ENCODE measurements around the gene CAMK2D. TPM values are rescaled to one million over a fixed set of nuclear protein-coding genes. Genes with fewer than 3 reads are reported as not detected.

CAMK2D gene
- total RNA-seq, 1 experiment from 2014 or later, result 35.8 TPM

DNA sequence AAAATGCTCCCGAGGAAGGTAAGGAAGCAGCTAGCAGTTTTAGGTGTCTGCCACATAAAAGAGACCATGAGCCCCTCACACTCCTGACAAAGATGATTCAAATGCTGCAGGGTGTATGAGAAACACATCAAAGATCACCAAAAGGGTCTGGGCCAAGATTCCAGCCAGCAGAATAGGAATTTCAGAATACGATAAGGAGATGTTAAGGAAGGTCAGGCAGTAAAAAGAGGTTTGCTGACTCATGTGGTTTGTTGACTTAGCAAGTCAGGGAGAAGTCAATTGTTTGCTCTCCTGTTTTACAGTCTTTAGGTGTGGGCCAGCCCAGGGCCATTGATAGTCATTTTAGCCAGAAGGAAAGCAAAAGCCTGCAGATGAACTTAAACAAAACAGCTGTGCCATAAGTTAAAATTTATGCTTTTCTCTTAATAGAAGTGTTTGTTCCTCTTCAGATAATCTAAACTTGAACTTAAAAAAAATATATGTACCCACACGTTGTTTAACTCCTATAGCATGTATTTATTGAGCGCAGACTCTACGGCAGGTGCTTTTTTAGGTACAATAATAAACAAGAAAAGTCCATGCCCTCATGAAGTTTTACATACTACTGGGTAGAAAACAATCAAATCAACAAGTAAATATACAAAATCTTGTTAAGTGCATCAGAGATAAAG, 115.6 kb downstream of the CAMK2D start:
- H3K9me3 ChIP-seq (ENCODE audit: low read depth, low read length, poor library complexity, severe bottlenecking), result no peaks in the 10 kb centered on the region

GRCh38 chr4:113645288-113645687, 116.2 kb downstream of the CAMK2D start:
- TF ChIP-seq EZH2 (IDR thresholded peaks at IDR 0.05; ENCODE audit: borderline replicate concordance, low read depth, low read length, poor library complexity, severe bottlenecking), result no peak
- TF ChIP-seq CTCF (conservative IDR thresholded peaks at IDR 0.05; ENCODE audit: low read depth, low read length), result no peak

More for the DNA sequence above, 115.6 kb downstream of the CAMK2D start:
- CTCF ChIA-PET, result no interaction called here
- Histone ChIP-seq H3K4me3 (ENCODE audit: low read depth, low read length, poor library complexity, severe bottlenecking) (no peak overlapping the region), H3K27me3 (replicated peaks; ENCODE audit: insufficient read depth, low read depth, low read length, poor library complexity) (no peaks in the 10 kb centered on the region), H3K27ac (ENCODE audit: low read depth, low read length, poor library complexity, severe bottlenecking) (no peak overlapping the region), H3K36me3 (ENCODE audit: insufficient read depth, low read length, poor library complexity, severe bottlenecking) (no peaks in the 10 kb centered on the region), H3K4me1 (ENCODE audit: insufficient read depth, low read length, poor library complexity, severe bottlenecking) (peaks cover 14% of the 10 kb centered on the region)
- intact Hi-C loops (cut with micrococcal nuclease; ENCODE audit: unreplicated experiment), result no loop called here
- POLR2A ChIA-PET (ENCODE audit: low non-redundant PET), result no interaction called here
- TF ChIP-seq CTCF (conservative IDR thresholded peaks at IDR 0.05; ENCODE audit: low read depth, low read length) (no peak), EZH2 (IDR thresholded peaks at IDR 0.05; ENCODE audit: borderline replicate concordance, low read depth, low read length, poor library complexity, severe bottlenecking) (no peak)
- no TSS peak for BruUV-seq (replicated peaks)
- no peak for DNase-seq (ENCODE audit: low spot score)

DNA sequence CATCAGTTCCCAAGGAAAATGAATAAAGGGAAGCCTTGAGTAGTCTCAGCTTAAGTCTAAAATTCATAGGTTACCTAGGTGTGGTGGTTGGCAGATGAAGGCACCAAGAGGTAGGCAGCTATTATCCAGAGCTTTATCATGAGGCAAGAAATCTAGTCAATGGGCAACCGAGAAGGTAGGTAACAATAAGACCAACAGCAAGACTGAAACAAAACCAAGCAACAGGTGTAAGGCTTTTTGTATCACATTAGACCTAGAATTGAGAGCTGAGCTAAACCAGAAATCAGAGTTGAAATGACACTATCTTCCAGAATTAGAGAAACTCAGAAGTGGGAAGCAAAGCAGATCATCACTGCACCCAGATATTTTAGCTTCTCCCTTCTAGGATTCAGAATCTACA, 117.1 kb downstream of the CAMK2D start:
- ChIA-PET POLR2A (ENCODE audit: low non-redundant PET) (no interaction called here), CTCF (no interaction called here)
- intact Hi-C loops (cut with micrococcal nuclease; ENCODE audit: unreplicated experiment), result no loop called here
- no TSS peak for BruUV-seq (replicated peaks)
- H3K27ac ChIP-seq (ENCODE audit: low read depth, low read length, poor library complexity, severe bottlenecking), result no peak overlapping the region
- H3K4me3 ChIP-seq (ENCODE audit: low read depth, low read length, poor library complexity, severe bottlenecking), result no peak overlapping the region
- TF ChIP-seq EZH2 (IDR thresholded peaks at IDR 0.05; ENCODE audit: borderline replicate concordance, low read depth, low read length, poor library complexity, severe bottlenecking), result no peak
- no peak for TF ChIP-seq CTCF (conservative IDR thresholded peaks at IDR 0.05; ENCODE audit: low read depth, low read length)
- H3K4me1 ChIP-seq (ENCODE audit: insufficient read depth, low read length, poor library complexity, severe bottlenecking), result peaks cover 14% of the 10 kb centered on the region
- H3K9me3 ChIP-seq (ENCODE audit: low read depth, low read length, poor library complexity, severe bottlenecking), result no peaks in the 10 kb centered on the region
- no peak for DNase-seq (ENCODE audit: low spot score)
- H3K27me3 ChIP-seq (replicated peaks; ENCODE audit: insufficient read depth, low read depth, low read length, poor library complexity), result no peaks in the 10 kb centered on the region
- no peaks in the 10 kb centered on the region for H3K36me3 ChIP-seq (ENCODE audit: insufficient read depth, low read length, poor library complexity, severe bottlenecking)

More at GRCh38 chr4:113645288-113645687, 116.2 kb downstream of the CAMK2D start:
- no peak overlapping the region for H3K27ac ChIP-seq (ENCODE audit: low read depth, low read length, poor library complexity, severe bottlenecking)
- CTCF ChIA-PET, result no interaction called here
- no peaks in the 10 kb centered on the region for H3K27me3 ChIP-seq (replicated peaks; ENCODE audit: insufficient read depth, low read depth, low read length, poor library complexity)
- H3K9me3 ChIP-seq (ENCODE audit: low read depth, low read length, poor library complexity, severe bottlenecking), result no peaks in the 10 kb centered on the region
- no peak overlapping the region for H3K4me3 ChIP-seq (ENCODE audit: low read depth, low read length, poor library complexity, severe bottlenecking)
- H3K36me3 ChIP-seq (ENCODE audit: insufficient read depth, low read length, poor library complexity, severe bottlenecking), result no peaks in the 10 kb centered on the region
- POLR2A ChIA-PET (ENCODE audit: low non-redundant PET), result no interaction called here
- intact Hi-C loops (cut with micrococcal nuclease; ENCODE audit: unreplicated experiment), result no loop called here
- BruUV-seq (replicated peaks), result no TSS peak
- H3K4me1 ChIP-seq (ENCODE audit: insufficient read depth, low read length, poor library complexity, severe bottlenecking), result peaks cover 14% of the 10 kb centered on the region
- no peak for DNase-seq (ENCODE audit: low spot score)
